ENCODE measurements around the gene ZNF646. TPM values are rescaled to one million over a fixed set of nuclear protein-coding genes. Genes with fewer than 3 reads are reported as not detected.

The ZNF646 gene
- total RNA-seq, 4 donors from 2014 or later: 12.0 to 26.7 (median 23.5) TPM

- Histone ChIP-seq H3K27me3 (no peaks in the 10 kb centered on the region), H3K27ac (peak overlapping the region in 1 of 4 donors; percentile 66), H3K36me3 (peaks cover 0 to 15% (median 6%) of the 10 kb centered on the region in 4 donors), H3K9me3 (no peaks in the 10 kb centered on the region), H3K4me1 (peaks cover 0 to 11% (median 4%) of the 10 kb centered on the region in 4 donors), H3K4me3 (no peak overlapping the region)
- in situ Hi-C loops (cut with MboI; ENCODE audit: low pct_ligation_motif_present in 1 of 4, low pct_unique_long_range_greater_than_20kb in 1 of 4, low sequenced_read_pairs in 3 of 4) (no loop called here), intact Hi-C loops (cut with DNase I; ENCODE audit: low total_unique reads) (no loop called here)
- TF ChIP-seq POLR2A (IDR thresholded peaks at IDR 0.05): no peak
- no peak for TF ChIP-seq POLR2AphosphoS5 (IDR thresholded peaks at IDR 0.05)
- TF ChIP-seq EP300 (IDR thresholded peaks at IDR 0.05; ENCODE audit: low read depth): no peak
- TF ChIP-seq CTCF (IDR thresholded peaks at IDR 0.05): no peak
- DNase-seq: no peak
- 90 to 98% methylated on average over 2 to 9 of the region's 9 CpGs for WGBS, 2 donors (ENCODE audit: low coverage in 1 of 2)
Observed at GRCh38 chr16:31063495-31063842, 10.8 kb upstream of the ZNF646 start.

GRCh38 chr16:31063843-31064611 is 10.2 kb upstream of the ZNF646 start:
- no peaks in the 10 kb centered on the region for H3K9me3 ChIP-seq
- H3K36me3 ChIP-seq: peaks cover 0 to 15% (median 6%) of the 10 kb centered on the region in 4 donors
- in situ Hi-C loops (cut with MboI; ENCODE audit: low pct_ligation_motif_present in 1 of 4, low pct_unique_long_range_greater_than_20kb in 1 of 4, low sequenced_read_pairs in 3 of 4) (no loop called here), intact Hi-C loops (cut with DNase I; ENCODE audit: low total_unique reads) (no loop called here)
- DNase-seq: no peak
- H3K27ac ChIP-seq: peak overlapping the region; percentile 54 to 71 (median 61)
- no peak overlapping the region for H3K4me3 ChIP-seq
- peaks cover 0 to 11% (median 4%) of the 10 kb centered on the region in 4 donors for H3K4me1 ChIP-seq
- 89 to 100% methylated on average over 1 to 37 of the region's 56 CpGs for WGBS, 2 donors (ENCODE audit: low coverage in 1 of 2)
- no peaks in the 10 kb centered on the region for H3K27me3 ChIP-seq
- TF ChIP-seq POLR2A (IDR thresholded peaks at IDR 0.05) (no peak), EP300 (IDR thresholded peaks at IDR 0.05; ENCODE audit: low read depth) (no peak), POLR2AphosphoS5 (IDR thresholded peaks at IDR 0.05) (no peak)

- Histone ChIP-seq H3K36me3 (peaks cover 0 to 15% (median 6%) of the 10 kb centered on the region in 4 donors), H3K4me3 (no peak overlapping the region), H3K27me3 (no peaks in the 10 kb centered on the region), H3K9me3 (no peaks in the 10 kb centered on the region), H3K27ac (peak overlapping the region; percentile 54 to 71 (median 61)), H3K4me1 (peaks cover 0 to 11% (median 4%) of the 10 kb centered on the region in 4 donors)
- no peak for DNase-seq
- WGBS, 2 donors (ENCODE audit: low coverage in 1 of 2): 83% methylated on average over 4 of the region's 4 CpGs; no CpG with 5 or more reads in 1 of the 2 donors
- intact Hi-C loops (cut with DNase I; ENCODE audit: low total_unique reads) (no loop called here), in situ Hi-C loops (cut with MboI; ENCODE audit: low pct_ligation_motif_present in 1 of 4, low pct_unique_long_range_greater_than_20kb in 1 of 4, low sequenced_read_pairs in 3 of 4) (no loop called here)
- TF ChIP-seq EP300 (IDR thresholded peaks at IDR 0.05; ENCODE audit: low read depth) (no peak), CTCF (IDR thresholded peaks at IDR 0.05) (no peak), POLR2A (IDR thresholded peaks at IDR 0.05) (no peak), POLR2AphosphoS5 (IDR thresholded peaks at IDR 0.05) (no peak)
Observed at GRCh38 chr16:31064882-31065461, 9.2 kb upstream of the ZNF646 start.

GRCh38 chr16:31067342-31067741 is 6.9 kb upstream of the ZNF646 start:
- Histone ChIP-seq H3K4me1 (peaks cover 8 to 26% (median 15%) of the 10 kb centered on the region in 4 donors), H3K9me3 (no peaks in the 10 kb centered on the region), H3K27ac (no peak overlapping the region), H3K36me3 (no peaks in the 10 kb centered on the region), H3K4me3 (no peak overlapping the region), H3K27me3 (no peaks in the 10 kb centered on the region)
- TF ChIP-seq POLR2AphosphoS5 (IDR thresholded peaks at IDR 0.05) (no peak), EP300 (IDR thresholded peaks at IDR 0.05; ENCODE audit: low read depth) (no peak), CTCF (IDR thresholded peaks at IDR 0.05) (no peak), POLR2A (IDR thresholded peaks at IDR 0.05) (no peak)
- no peak for DNase-seq
- 89 to 96% methylated on average over 3 of the region's 3 CpGs for WGBS, 2 donors (ENCODE audit: low coverage in 1 of 2)
- in situ Hi-C loops (cut with MboI; ENCODE audit: low pct_ligation_motif_present in 1 of 4, low pct_unique_long_range_greater_than_20kb in 1 of 4, low sequenced_read_pairs in 3 of 4): no loop called here
- intact Hi-C loops (cut with DNase I; ENCODE audit: low total_unique reads): no loop called here

Measured in transverse colon (tissue), 4 donors.